Astrocyte of the cerebellum (primary cell): ENCODE data around the gene SYCP2L.
A peak's percentile ranks its signal among the peaks of the same experiment; 100 is the strongest.

Source experiments
- DNase-seq: peaks from one replicate; pipeline ENCODE4 v3.0.0-alpha.2; 2011; ENCODE audit warnings: low read depth
- H3K4me3 ChIP-seq: 2 replicates; pipeline ENCODE4 v1.5.1; 2011; ENCODE audit warnings: mild to moderate bottlenecking, low read depth, low read length, moderate library complexity
- CTCF ChIP-seq: IDR thresholded peaks from 2 replicates; pipeline ENCODE4 v1.5.1; 2012; ENCODE audit warnings: low read length, low read depth, moderate library complexity, mild to moderate bottlenecking; ENCODE audit errors: missing control alignments
- in situ Hi-C: cut with HindIII; loops from 2 replicates; pipeline ENCODE4 v1.10.0; 2017; ENCODE audit warnings: low sequenced_read_pairs

Gene SYCP2L

DNA sequence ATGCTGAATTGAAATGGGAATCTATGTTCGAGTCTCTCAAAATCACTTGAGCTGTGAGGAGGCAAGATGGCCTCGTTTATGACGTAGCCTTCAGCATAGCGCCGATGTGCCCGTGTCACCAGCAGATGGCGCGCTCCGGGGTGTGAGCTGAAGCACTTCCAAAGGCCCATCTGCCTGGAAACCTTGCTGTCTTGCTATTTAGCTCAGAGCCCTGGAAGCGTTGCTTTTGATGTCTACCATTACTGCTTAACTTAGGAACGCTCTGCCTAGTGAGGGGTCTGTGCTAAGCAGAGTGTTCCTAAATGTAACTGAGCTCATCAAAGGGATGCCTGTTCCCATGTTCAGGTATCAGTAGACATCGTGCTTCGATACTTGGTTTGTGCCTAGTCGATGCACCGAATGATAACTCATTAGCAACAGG lies 67.7 kb downstream of the SYCP2L start:
- peak; percentile 66 for DNase-seq
- in situ Hi-C loops, result loop anchor here (10.0 kb wide), 1 partner anchor 120 kb away; no protein-coding TSS in a partner anchor
- H3K4me3 ChIP-seq, result no peak overlapping the region
- TF ChIP-seq CTCF, result peak; percentile 89

DNA sequence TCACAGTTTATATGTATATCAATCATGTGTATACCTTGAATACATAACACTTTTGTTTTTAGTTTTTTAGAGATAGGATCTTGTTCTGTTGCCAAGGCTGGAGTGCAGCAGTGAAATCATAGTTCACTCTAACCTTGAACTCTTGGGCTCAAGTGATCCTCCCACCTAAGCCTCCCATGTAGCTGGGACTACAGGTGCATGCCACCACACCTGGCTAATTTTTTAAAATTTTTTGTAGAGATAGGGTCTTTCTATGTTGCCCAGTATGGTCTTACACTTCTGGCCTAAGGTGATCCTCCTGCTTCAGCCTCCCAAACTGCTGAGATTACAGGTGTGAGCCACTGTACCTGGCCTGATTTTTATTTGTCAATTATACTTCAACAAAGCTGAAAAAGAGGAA lies 69.9 kb downstream of the SYCP2L start:
- no peak for DNase-seq
- no peak for TF ChIP-seq CTCF
- no peak overlapping the region for H3K4me3 ChIP-seq
- in situ Hi-C loops, result loop anchor here (10.0 kb wide), 1 partner anchor 118 kb away; no protein-coding TSS in a partner anchor

GRCh38 chr6:10957414-10957886 lies 70.6 kb downstream of the SYCP2L start:
- no peak for TF ChIP-seq CTCF
- in situ Hi-C loops, result loop anchor here (10.0 kb wide), 1 partner anchor 117 kb away; no protein-coding TSS in a partner anchor
- no peak overlapping the region for H3K4me3 ChIP-seq
- no peak for DNase-seq

DNA sequence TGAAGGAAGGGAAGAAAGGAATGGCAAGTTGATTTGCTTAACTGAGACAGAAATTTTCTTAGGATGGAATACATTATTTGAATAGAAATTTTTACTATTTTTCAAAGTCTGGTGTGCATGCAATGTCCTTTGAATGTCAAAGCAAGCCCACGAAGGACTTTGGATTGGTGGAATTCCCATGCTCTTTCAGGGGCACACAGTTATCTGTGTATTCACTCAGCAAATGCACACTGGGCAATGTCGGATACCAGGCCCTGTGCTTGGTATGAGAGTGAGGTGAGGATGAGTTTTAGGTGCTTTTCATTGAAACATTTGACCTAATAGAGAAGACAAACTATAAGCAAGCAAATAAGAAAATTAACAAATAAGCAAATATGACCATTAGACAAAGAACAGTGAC lies 73.3 kb downstream of the SYCP2L start:
- in situ Hi-C loops, result no loop called here
- TF ChIP-seq CTCF, result no peak
- no peak overlapping the region for H3K4me3 ChIP-seq

GRCh38 chr6:10961837-10962236 lies 75.0 kb downstream of the SYCP2L start:
- no peak for DNase-seq
- in situ Hi-C loops, result no loop called here
- H3K4me3 ChIP-seq, result no peak overlapping the region
- TF ChIP-seq CTCF, result no peak

More for the DNA sequence above, 73.3 kb downstream of the SYCP2L start:
- no peak for DNase-seq

DNA sequence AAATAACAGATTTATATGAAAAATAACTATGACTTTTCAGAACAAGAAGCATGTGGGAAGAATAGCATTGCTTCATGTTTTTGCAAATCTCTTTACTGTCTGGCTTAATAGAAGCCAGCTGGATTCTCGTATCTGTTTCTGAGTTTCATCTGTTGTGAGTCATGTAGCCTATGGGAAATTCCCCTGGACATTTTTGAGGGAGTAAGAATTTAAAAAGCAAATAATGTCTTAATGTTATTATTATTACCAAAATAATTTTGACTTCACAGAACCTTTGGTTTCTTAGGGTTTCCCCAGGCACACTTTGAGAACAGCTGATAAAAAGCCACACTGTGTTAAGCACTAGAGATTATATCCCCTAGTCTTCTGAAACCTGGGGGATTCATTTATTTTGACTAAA lies 75.8 kb downstream of the SYCP2L start:
- H3K4me3 ChIP-seq, result no peak overlapping the region
- DNase-seq, result peak; percentile 37
- no peak for TF ChIP-seq CTCF
- in situ Hi-C loops, result no loop called here
